Measurements from ENCODE around the gene FAM13B. TPM values are rescaled to one million over a fixed set of nuclear protein-coding genes. Genes with fewer than 3 reads are reported as not detected.

FAM13B gene
- total and polyA plus RNA-seq, 10 of the 15 experiments (the other 5 are each of a cell fraction or from before 2014, with no cell fraction given) = 3.6 to 30.0 (median 20.3) TPM

GRCh38 chr5:137957948-137958347 lies 74.9 kb downstream of the FAM13B start:
- no peak overlapping the region for H3K4me3 ChIP-seq
- DNase-seq (ENCODE audit: low read depth, low spot score) (no peak), FAIRE-seq (no peak), ATAC-seq (no peak)
- no peaks in the 10 kb centered on the region for H4K20me1 ChIP-seq (ENCODE audit: control insufficient read depth, insufficient read depth)
- WGBS (ENCODE audit: insufficient coverage, insufficient replicate concordance, low lambda C conversion rate, missing lambda C conversion rate) = 90% methylated on average over 1 of the region's 1 CpG
- no peaks in the 10 kb centered on the region for H3K79me2 ChIP-seq (ENCODE audit: control insufficient read depth, insufficient read depth, low read length)
- no peak overlapping the region for H3K27ac ChIP-seq (ENCODE audit: control insufficient read depth, insufficient read depth)
- no peaks in the 10 kb centered on the region for H3K9me3 ChIP-seq (replicated peaks; ENCODE audit: control insufficient read depth, insufficient read depth, low read length)
- RAD21 ChIA-PET (ENCODE audit: unreplicated experiment) = no interaction called here
- no TSS peak for BruUV-seq (replicated peaks)
- in situ Hi-C loops (cut with MboI) (no loop called here), intact Hi-C loops (cut with micrococcal nuclease; ENCODE audit: unreplicated experiment) (no loop called here)
- H3K9ac ChIP-seq (ENCODE audit: control insufficient read depth, insufficient read depth, low read length) = no peak overlapping the region
- no peak overlapping the region for H2AFZ ChIP-seq (ENCODE audit: control insufficient read depth, low read depth, low read length)
- no peaks in the 10 kb centered on the region for H3K27me3 ChIP-seq (replicated peaks in 1 of 2; ENCODE audit: control insufficient read depth in 2 of 2, insufficient read depth in 2 of 2, low read length in 1 of 2)
- CTCF ChIA-PET = no interaction called here
- POLR2A ChIA-PET = no interaction called here
- SMC1A ChIA-PET (ENCODE audit: uncharacterized antibody, unreplicated experiment) = interaction anchor here (0.6 kb wide), 1 partner anchor 23 kb away, joined by 3 read pairs; no protein-coding TSS in a partner anchor
- H3K4me1 ChIP-seq (ENCODE audit: control insufficient read depth, insufficient read depth, low read length) = no peaks in the 10 kb centered on the region
- H3K36me3 ChIP-seq (ENCODE audit: control insufficient read depth in 2 of 2, insufficient read depth in 2 of 2, low read length in 1 of 2) = peaks cover 3 to 26% of the 10 kb centered on the region in 2 experiments
- no peak overlapping the region for H3K4me2 ChIP-seq (ENCODE audit: control insufficient read depth, insufficient read depth)
- TF ChIP-seq CTCF (IDR thresholded peaks at IDR 0.05 in 2 of 3, conservative IDR thresholded peaks at IDR 0.05 in 1 of 3; ENCODE audit: control insufficient read depth in 2 of 3, extremely low read depth in 1 of 3, insufficient read depth in 1 of 3, low read depth in 3 of 3, low read length in 3 of 3) = no peak
- no peak for TF ChIP-seq BCL11A (IDR thresholded peaks at IDR 0.05; ENCODE audit: low read depth, low read length)
- no peak for TF ChIP-seq EZH2 (IDR thresholded peaks at IDR 0.05; ENCODE audit: borderline replicate concordance, control insufficient read depth, low read depth, low read length)
- TF ChIP-seq TARDBP (IDR thresholded peaks at IDR 0.05; ENCODE audit: borderline replicate concordance) = no peak
- TF ChIP-seq ZNF687 (IDR thresholded peaks at IDR 0.05) = no peak
- TF ChIP-seq SKIL (IDR thresholded peaks at IDR 0.05; ENCODE audit: low read depth, poor library complexity, severe bottlenecking) = no peak
- TF ChIP-seq KAT2A (conservative IDR thresholded peaks at IDR 0.05; ENCODE audit: control insufficient read depth, low read depth, low read length) = no peak
- no peak for TF ChIP-seq E4F1 (IDR thresholded peaks at IDR 0.05; ENCODE audit: borderline replicate concordance, partially characterized antibody)
- no peak for TF ChIP-seq SPI1 (IDR thresholded peaks at IDR 0.05; ENCODE audit: borderline replicate concordance, insufficient read depth, low read depth, low read length)
- no peak for TF ChIP-seq SMAD1 (IDR thresholded peaks at IDR 0.05; ENCODE audit: low read depth, partially characterized antibody)
- no peak for TF ChIP-seq CREB1 (IDR thresholded peaks at IDR 0.05; ENCODE audit: low read depth)
- TF ChIP-seq JUND (IDR thresholded peaks at IDR 0.05; ENCODE audit: low read depth, low read length) = no peak
- no peak for TF ChIP-seq CHD2 (IDR thresholded peaks at IDR 0.05; ENCODE audit: borderline replicate concordance, low read depth, low read length)
- no peak for TF ChIP-seq TCF7 (IDR thresholded peaks at IDR 0.05; ENCODE audit: borderline replicate concordance)

Data from GM12878 (cell line).